Measurements from ENCODE around the gene MMP25. TPM values are rescaled to one million over a fixed set of nuclear protein-coding genes. Genes with fewer than 3 reads are reported as not detected.
"Not testable (repeated sequence)": the region's sequence is repeated elsewhere in the genome, so short reads cannot be mapped to it uniquely, and the experiment has no call there.

MMP25 gene
- polyA plus RNA-seq, 1 of the 3 experiments (the other 2 are of a cell fraction): 0.03 TPM

DNA sequence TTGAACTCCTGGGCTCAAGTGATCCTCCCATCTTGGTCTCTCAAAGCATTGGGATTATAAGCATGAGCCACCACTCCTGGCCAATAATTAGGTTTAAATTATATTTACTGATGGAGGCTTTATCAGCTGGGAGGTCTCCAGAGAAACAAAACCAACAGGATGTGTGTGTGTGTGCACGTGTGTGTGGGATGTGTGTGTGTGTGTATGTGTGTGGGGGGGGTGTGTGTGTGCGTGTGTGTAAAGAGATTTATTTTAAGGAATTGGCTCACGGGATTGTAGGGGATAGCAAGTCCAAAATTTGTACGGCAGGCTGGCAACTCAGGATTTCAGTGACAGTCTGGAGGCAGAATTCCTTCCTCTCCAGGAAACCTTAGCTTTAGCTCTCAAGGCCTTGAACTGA is 4.6 kb downstream of the MMP25 start:
- Histone ChIP-seq H3K9me2 (no peaks in the 10 kb centered on the region), H3K27ac (ENCODE audit: low read depth in 2 of 2, low read length in 1 of 2) (no peak overlapping the region), H3K79me2 (ENCODE audit: insufficient read depth) (no peaks in the 10 kb centered on the region), H3F3A (replicated peaks; ENCODE audit: insufficient read depth) (peaks cover 4% of the 10 kb centered on the region), H3K4me2 (no peak overlapping the region), H2AFZ (ENCODE audit: low read depth) (no peak overlapping the region), H3K36me3 (replicated peaks in 1 of 2; ENCODE audit: control insufficient read depth in 1 of 2, insufficient read depth in 2 of 2, low read length in 1 of 2) (no peaks in the 10 kb centered on the region), H3K4me3 (ENCODE audit: low read depth in 2 of 2, low read length in 1 of 2) (no peak overlapping the region), H3K4me1 (ENCODE audit: control insufficient read depth in 1 of 2, insufficient read depth in 2 of 2, low read depth in 1 of 2, low read length in 1 of 2) (no peaks in the 10 kb centered on the region; a peak in 1 of 4 replicates), H3K9ac (no peak overlapping the region), H3K9me3 (no peaks in the 10 kb centered on the region), H3K27me3 (ENCODE audit: insufficient read depth) (peaks cover 37% of the 10 kb centered on the region), H4K20me1 (ENCODE audit: insufficient read depth) (no peaks in the 10 kb centered on the region)
- POLR2A ChIA-PET: no interaction called here
- WGBS (ENCODE audit: low lambda C conversion rate): 59% methylated on average over 4 of the region's 4 CpGs
- no peak for DNase-seq
- TF ChIP-seq NRF1 (IDR thresholded peaks at IDR 0.05; ENCODE audit: low read depth, low read length): no peak
- no peak for TF ChIP-seq FOSL2 (IDR thresholded peaks at IDR 0.05; ENCODE audit: borderline replicate concordance, low read depth)
- CTCF ChIA-PET: interaction anchor here (0.9 to 5.8 kb wide), 4 partner anchors 9 to 124 kb away, joined by 3 to 57 read pairs (median 3); no protein-coding TSS in a partner anchor

DNA sequence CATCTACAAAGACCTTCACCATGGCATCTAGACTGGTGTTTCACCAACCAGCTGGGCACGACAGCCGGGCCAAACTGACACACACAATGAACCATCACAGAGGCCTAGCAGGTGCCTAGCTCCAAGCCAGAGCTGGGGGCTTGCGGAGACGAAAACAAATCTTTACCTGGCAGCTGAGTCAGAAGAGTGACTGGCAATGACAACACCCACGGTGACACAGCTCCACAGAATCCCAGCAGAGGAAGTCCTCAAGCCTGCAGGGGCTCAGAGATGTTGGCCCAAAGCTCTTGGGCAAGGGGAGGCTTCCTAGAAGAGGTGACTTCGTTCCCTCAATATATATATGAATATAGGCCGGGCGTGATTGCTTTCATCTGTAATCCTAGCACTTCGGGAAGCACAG is 5.1 kb downstream of the MMP25 start:
- no peaks in the 10 kb centered on the region for H3K4me1 ChIP-seq (ENCODE audit: control insufficient read depth in 1 of 2, insufficient read depth in 2 of 2, low read depth in 1 of 2, low read length in 1 of 2)
- CTCF ChIA-PET: interaction anchor here (0.7 to 5.8 kb wide), 5 partner anchors 8 to 124 kb away, joined by 3 to 57 read pairs (median 3); no protein-coding TSS in a partner anchor
- peaks cover 4% of the 10 kb centered on the region for H3F3A ChIP-seq (replicated peaks; ENCODE audit: insufficient read depth)
- 76% methylated on average over 9 of the region's 9 CpGs for WGBS (ENCODE audit: low lambda C conversion rate)
- POLR2A ChIA-PET: interaction anchor here (0.5 to 0.8 kb wide), 2 partner anchors 27 to 42 kb away, joined by 3 read pairs; no protein-coding TSS in a partner anchor
- H3K79me2 ChIP-seq (ENCODE audit: insufficient read depth): no peaks in the 10 kb centered on the region
- DNase-seq: no peak
- no peaks in the 10 kb centered on the region for H3K9me2 ChIP-seq
- no peak overlapping the region for H2AFZ ChIP-seq (ENCODE audit: low read depth)
- no peak overlapping the region for H3K4me2 ChIP-seq
- no peaks in the 10 kb centered on the region for H4K20me1 ChIP-seq (ENCODE audit: insufficient read depth)
- no peak for TF ChIP-seq SMC3 (IDR thresholded peaks at IDR 0.05; ENCODE audit: low read depth, low read length)
- TF ChIP-seq POLR2AphosphoS5 (IDR thresholded peaks at IDR 0.05; ENCODE audit: low read depth, low read length): no peak
- no peak for TF ChIP-seq FOXM1 (IDR thresholded peaks at IDR 0.05; ENCODE audit: low read depth)
- TF ChIP-seq, protein P1, sequence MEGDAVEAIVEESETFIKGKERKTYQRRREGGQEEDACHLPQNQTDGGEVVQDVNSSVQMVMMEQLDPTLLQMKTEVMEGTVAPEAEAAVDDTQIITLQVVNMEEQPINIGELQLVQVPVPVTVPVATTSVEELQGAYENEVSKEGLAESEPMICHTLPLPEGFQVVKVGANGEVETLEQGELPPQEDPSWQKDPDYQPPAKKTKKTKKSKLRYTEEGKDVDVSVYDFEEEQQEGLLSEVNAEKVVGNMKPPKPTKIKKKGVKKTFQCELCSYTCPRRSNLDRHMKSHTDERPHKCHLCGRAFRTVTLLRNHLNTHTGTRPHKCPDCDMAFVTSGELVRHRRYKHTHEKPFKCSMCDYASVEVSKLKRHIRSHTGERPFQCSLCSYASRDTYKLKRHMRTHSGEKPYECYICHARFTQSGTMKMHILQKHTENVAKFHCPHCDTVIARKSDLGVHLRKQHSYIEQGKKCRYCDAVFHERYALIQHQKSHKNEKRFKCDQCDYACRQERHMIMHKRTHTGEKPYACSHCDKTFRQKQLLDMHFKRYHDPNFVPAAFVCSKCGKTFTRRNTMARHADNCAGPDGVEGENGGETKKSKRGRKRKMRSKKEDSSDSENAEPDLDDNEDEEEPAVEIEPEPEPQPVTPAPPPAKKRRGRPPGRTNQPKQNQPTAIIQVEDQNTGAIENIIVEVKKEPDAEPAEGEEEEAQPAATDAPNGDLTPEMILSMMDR (IDR thresholded peaks at IDR 0.05): no peak
- no peak for TF ChIP-seq NRF1 (IDR thresholded peaks at IDR 0.05; ENCODE audit: low read depth, low read length)
- TF ChIP-seq EP300 (IDR thresholded peaks at IDR 0.05; ENCODE audit: borderline replicate concordance in 1 of 2, low read depth in 1 of 2, low read length in 1 of 2): no peak
- no peak for TF ChIP-seq MXI1 (IDR thresholded peaks at IDR 0.05; ENCODE audit: low read depth, low read length)
- TF ChIP-seq NFIC (IDR thresholded peaks at IDR 0.05; ENCODE audit: borderline replicate concordance): no peak
- no peak for TF ChIP-seq ELF1 (IDR thresholded peaks at IDR 0.05)
- no peak for TF ChIP-seq RAD21 (IDR thresholded peaks at IDR 0.05; ENCODE audit: low read length)
- no peak overlapping the region for H3K4me3 ChIP-seq (ENCODE audit: low read depth in 2 of 2, low read length in 1 of 2)
- H3K9ac ChIP-seq: no peak overlapping the region
- H3K27me3 ChIP-seq (ENCODE audit: insufficient read depth): peaks cover 32% of the 10 kb centered on the region
- H3K9me3 ChIP-seq: no peaks in the 10 kb centered on the region
- H3K36me3 ChIP-seq (replicated peaks in 1 of 2; ENCODE audit: control insufficient read depth in 1 of 2, insufficient read depth in 2 of 2, low read length in 1 of 2): no peaks in the 10 kb centered on the region
- H3K27ac ChIP-seq (ENCODE audit: low read depth in 2 of 2, low read length in 1 of 2): no peak overlapping the region

- H3K4me2 ChIP-seq; H2AFZ ChIP-seq (ENCODE audit: low read depth); H3K4me3 ChIP-seq (ENCODE audit: low read depth in 2 of 2, low read length in 1 of 2); DNase-seq; H3K36me3 ChIP-seq (replicated peaks in 1 of 2; ENCODE audit: control insufficient read depth in 1 of 2, insufficient read depth in 2 of 2, low read length in 1 of 2); H3F3A ChIP-seq (replicated peaks; ENCODE audit: insufficient read depth); POLR2A ChIA-PET; H3K79me2 ChIP-seq (ENCODE audit: insufficient read depth); H3K9me2 ChIP-seq; H3K9ac ChIP-seq; CTCF ChIA-PET; H3K9me3 ChIP-seq; H3K4me1 ChIP-seq (ENCODE audit: control insufficient read depth in 1 of 2, insufficient read depth in 2 of 2, low read depth in 1 of 2, low read length in 1 of 2); H3K27ac ChIP-seq (ENCODE audit: low read depth in 2 of 2, low read length in 1 of 2); H4K20me1 ChIP-seq (ENCODE audit: insufficient read depth): not testable (repeated sequence)
- WGBS (ENCODE audit: low lambda C conversion rate): 74% methylated on average over 11 of the region's 12 CpGs
- peaks cover 20% of the 10 kb centered on the region; the same call in 1 of the 2 replicates for H3K27me3 ChIP-seq (ENCODE audit: insufficient read depth)
Measured at GRCh38 chr16:3052571-3053329, 6.4 kb downstream of the MMP25 start.

DNA sequence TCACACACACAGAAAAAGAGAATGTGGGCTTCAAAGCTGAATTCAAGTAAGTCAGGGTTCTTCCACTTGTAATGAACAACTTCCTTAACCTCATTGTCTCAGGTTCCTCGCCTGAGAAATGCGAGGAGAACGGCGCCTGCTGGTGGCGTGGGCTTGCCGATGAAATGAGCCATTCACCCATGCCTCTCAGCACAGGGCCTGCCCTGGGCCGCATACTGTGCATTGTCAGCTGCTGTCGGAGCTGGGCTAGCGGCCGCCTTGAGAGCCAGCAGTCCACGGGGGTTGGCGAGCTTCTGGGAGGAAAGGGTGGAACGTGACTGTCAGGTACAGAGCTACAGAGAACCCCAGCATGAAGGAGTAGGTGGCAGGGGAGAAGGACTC is 7.0 kb downstream of the MMP25 start:
- H3K4me1 ChIP-seq (ENCODE audit: control insufficient read depth in 1 of 2, insufficient read depth in 2 of 2, low read depth in 1 of 2, low read length in 1 of 2); H3K9me2 ChIP-seq; H3K27ac ChIP-seq (ENCODE audit: low read depth in 2 of 2, low read length in 1 of 2); H4K20me1 ChIP-seq (ENCODE audit: insufficient read depth); H3F3A ChIP-seq (replicated peaks; ENCODE audit: insufficient read depth); H3K79me2 ChIP-seq (ENCODE audit: insufficient read depth); H3K9me3 ChIP-seq; H3K4me2 ChIP-seq; H2AFZ ChIP-seq (ENCODE audit: low read depth); H3K9ac ChIP-seq; H3K36me3 ChIP-seq (replicated peaks in 1 of 2; ENCODE audit: control insufficient read depth in 1 of 2, insufficient read depth in 2 of 2, low read length in 1 of 2); POLR2A ChIA-PET; DNase-seq; H3K4me3 ChIP-seq (ENCODE audit: low read depth in 2 of 2, low read length in 1 of 2); CTCF ChIA-PET: not testable (repeated sequence)
- H3K27me3 ChIP-seq (ENCODE audit: insufficient read depth): peaks cover 14% of the 10 kb centered on the region; the same call in 1 of the 2 replicates
- WGBS (ENCODE audit: low lambda C conversion rate): 85% methylated on average over 8 of the region's 13 CpGs

Measured in SK-N-SH (cell line).